Stimulated activated CD4-positive, alpha-beta T cell treated with anti-CD3 and anti-CD28 coated beads, Interleukin-2, amount 100 ng/mL, for 24 hours (primary cell): ENCODE data around the gene NHERF2.

Experiments used
- DNase-seq, 2 donors: peaks; one replicate each; pipeline ENCODE4 v3.0.0-alpha.2; 2020

The NHERF2 gene

GRCh38 chr16:1991135-1991551 lies 35.6 kb upstream of the NHERF2 start:
- DNase-seq = peak; percentile 41 to 43

- no peak for DNase-seq
Observed at GRCh38 chr16:1991588-1991947, 35.1 kb upstream of the NHERF2 start.

GRCh38 chr16:1991948-1992703 lies 34.6 kb upstream of the NHERF2 start:
- DNase-seq = peak; percentile 97 to 98

- DNase-seq = no peak
Observed at GRCh38 chr16:1992704-1993317, 33.9 kb upstream of the NHERF2 start.

GRCh38 chr16:1993731-1994131 lies 33.0 kb upstream of the NHERF2 start:
- no peak for DNase-seq

GRCh38 chr16:1997494-1998359 lies 29.0 kb upstream of the NHERF2 start:
- no peak for DNase-seq

- DNase-seq = no peak
Observed at GRCh38 chr16:1998360-1998835, 28.3 kb upstream of the NHERF2 start.

- no peak for DNase-seq
Observed at GRCh38 chr16:1998852-1999801, 27.6 kb upstream of the NHERF2 start.

GRCh38 chr16:1999866-2000514 lies 26.7 kb upstream of the NHERF2 start:
- DNase-seq = no peak

- DNase-seq = no peak
Observed at GRCh38 chr16:2001035-2001434, 25.7 kb upstream of the NHERF2 start.

- DNase-seq = no peak
Observed at GRCh38 chr16:2001456-2002355, 25.0 kb upstream of the NHERF2 start.

- DNase-seq = no peak
Observed at GRCh38 chr16:2002406-2003230, 24.1 kb upstream of the NHERF2 start.

GRCh38 chr16:2003231-2003826 lies 23.4 kb upstream of the NHERF2 start:
- DNase-seq = no peak

GRCh38 chr16:2003827-2004641 lies 22.7 kb upstream of the NHERF2 start:
- DNase-seq = peak; percentile 91 to 93

GRCh38 chr16:2004795-2005517 lies 21.7 kb upstream of the NHERF2 start:
- no peak for DNase-seq

GRCh38 chr16:2005646-2006045 lies 21.1 kb upstream of the NHERF2 start:
- DNase-seq = no peak

GRCh38 chr16:2006317-2006716 lies 20.4 kb upstream of the NHERF2 start:
- no peak for DNase-seq
